H7 (cell line): Measurements from ENCODE around the gene NEK10. TPM values are rescaled to one million over a fixed set of nuclear protein-coding genes. Genes with fewer than 3 reads are reported as not detected.
A peak's percentile ranks its signal among the peaks of the same experiment; 100 is the strongest.

ENCODE experiments used
- DNase-seq: peaks from one replicate; pipeline ENCODE4 v3.0.0; 2012
- H3K27me3 ChIP-seq: 2 replicates; pipeline ENCODE4 v1.6.0; 2011; ENCODE audit warnings: mild to moderate bottlenecking, low read length; ENCODE audit not compliant: control insufficient read depth, insufficient read depth
- H3K36me3 ChIP-seq: replicated peaks from 2 replicates; pipeline ENCODE4 v1.5.1; 2011; ENCODE audit warnings: low read length; ENCODE audit not compliant: control insufficient read depth, insufficient read depth
- H3K4me3 ChIP-seq: 2 replicates; pipeline ENCODE4 v1.5.1; 2011; ENCODE audit warnings: low read depth, mild to moderate bottlenecking, control low read depth, low read length, moderate library complexity; ENCODE audit not compliant: insufficient read depth
- total RNA-seq: library from RNA; depleted of rRNA; stranded (reverse); fragments of >200 nt; shearing (Covaris generic); gene quantifications from 2 replicates; pipeline ENCODE4 v1.2.3, GENCODE V29; 2014

Gene NEK10
- total RNA-seq, 1 experiment from 2014 or later: 0.03 TPM

GRCh38 chr3:27213450-27213849, 155.7 kb downstream of the NEK10 start:
- H3K4me3 ChIP-seq: no peak overlapping the region
- DNase-seq: peak; percentile 6
- H3K36me3 ChIP-seq: no peaks in the 10 kb centered on the region
- no peaks in the 10 kb centered on the region for H3K27me3 ChIP-seq

GRCh38 chr3:27209617-27210264, 159.4 kb downstream of the NEK10 start:
- Histone ChIP-seq H3K36me3 (no peaks in the 10 kb centered on the region), H3K4me3 (no peak overlapping the region), H3K27me3 (no peaks in the 10 kb centered on the region)
- no peak for DNase-seq

- H3K36me3 ChIP-seq: no peaks in the 10 kb centered on the region
- no peak for DNase-seq
- no peaks in the 10 kb centered on the region for H3K27me3 ChIP-seq
- H3K4me3 ChIP-seq: no peak overlapping the region
Measured at GRCh38 chr3:27208961-27209616, 160.1 kb downstream of the NEK10 start.

- DNase-seq: no peak
Measured at GRCh38 chr3:27202959-27203358, 166.2 kb downstream of the NEK10 start.

GRCh38 chr3:27201492-27201891, 167.7 kb downstream of the NEK10 start:
- Histone ChIP-seq H3K27me3 (no peaks in the 10 kb centered on the region), H3K36me3 (no peaks in the 10 kb centered on the region), H3K4me3 (no peak overlapping the region)
- DNase-seq: no peak

More at GRCh38 chr3:27202959-27203358, 166.2 kb downstream of the NEK10 start:
- Histone ChIP-seq H3K27me3 (no peaks in the 10 kb centered on the region), H3K4me3 (no peak overlapping the region), H3K36me3 (no peaks in the 10 kb centered on the region)

GRCh38 chr3:27200721-27201489, 168.3 kb downstream of the NEK10 start:
- Histone ChIP-seq H3K27me3 (no peaks in the 10 kb centered on the region), H3K36me3 (no peaks in the 10 kb centered on the region), H3K4me3 (no peak overlapping the region)
- DNase-seq: no peak

GRCh38 chr3:27194861-27195483, 174.2 kb downstream of the NEK10 start:
- no peaks in the 10 kb centered on the region for H3K27me3 ChIP-seq
- no peak for DNase-seq
- no peaks in the 10 kb centered on the region for H3K36me3 ChIP-seq
- no peak overlapping the region for H3K4me3 ChIP-seq

GRCh38 chr3:27193056-27193455, 176.1 kb downstream of the NEK10 start:
- Histone ChIP-seq H3K36me3 (no peaks in the 10 kb centered on the region), H3K27me3 (no peaks in the 10 kb centered on the region), H3K4me3 (no peak overlapping the region)
- DNase-seq: no peak

GRCh38 chr3:27186013-27186412, 183.2 kb downstream of the NEK10 start:
- H3K27me3 ChIP-seq: no peaks in the 10 kb centered on the region
- no peaks in the 10 kb centered on the region for H3K36me3 ChIP-seq
- H3K4me3 ChIP-seq: no peak overlapping the region
- no peak for DNase-seq

- no peaks in the 10 kb centered on the region for H3K36me3 ChIP-seq
- DNase-seq: no peak
- H3K4me3 ChIP-seq: no peak overlapping the region
- H3K27me3 ChIP-seq: no peaks in the 10 kb centered on the region
Measured at GRCh38 chr3:27185231-27185989, 183.8 kb downstream of the NEK10 start.

- H3K4me3 ChIP-seq: no peak overlapping the region
- H3K36me3 ChIP-seq: no peaks in the 10 kb centered on the region
- H3K27me3 ChIP-seq: no peaks in the 10 kb centered on the region
- DNase-seq: no peak
Measured at GRCh38 chr3:27184261-27184660, 184.9 kb downstream of the NEK10 start.

- DNase-seq: no peak
- Histone ChIP-seq H3K27me3 (no peaks in the 10 kb centered on the region), H3K4me3 (no peak overlapping the region), H3K36me3 (no peaks in the 10 kb centered on the region)
Measured at GRCh38 chr3:27176256-27176655, 192.9 kb downstream of the NEK10 start.

- H3K4me3 ChIP-seq: no peak overlapping the region
- no peaks in the 10 kb centered on the region for H3K36me3 ChIP-seq
- H3K27me3 ChIP-seq: no peaks in the 10 kb centered on the region
- DNase-seq: peak; percentile 2
Measured at GRCh38 chr3:27174530-27174929, 194.7 kb downstream of the NEK10 start.

GRCh38 chr3:27171113-27171512, 198.1 kb downstream of the NEK10 start:
- DNase-seq: no peak
- no peak overlapping the region for H3K4me3 ChIP-seq
- no peaks in the 10 kb centered on the region for H3K36me3 ChIP-seq
- no peaks in the 10 kb centered on the region for H3K27me3 ChIP-seq
